SJCRH30 (cell line): ENCODE measurements around the gene MCF2L. TPM values are rescaled to one million over a fixed set of nuclear protein-coding genes. Genes with fewer than 3 reads are reported as not detected.
"Not testable (repeated sequence)": the region's sequence is repeated elsewhere in the genome, so short reads cannot be mapped to it uniquely, and the experiment has no call there.

Source experiments
- DNase-seq, 2 experiments: peaks; one replicate each; pipeline ENCODE4 v3.0.0-alpha.2; 2015 to 2020
- H3K27ac ChIP-seq: fragments of 250-450 bp; sonication (Bioruptor Pico); 2 replicates; pipeline ENCODE4 v1.5.1; 2020; ENCODE audit warnings: mild to moderate bottlenecking, moderate library complexity
- H3K27me3 ChIP-seq: fragments of 250-450 bp; sonication (Bioruptor Pico); 2 replicates; pipeline ENCODE4 v1.5.1; 2020; ENCODE audit warnings: mild to moderate bottlenecking, moderate library complexity
- H3K36me3 ChIP-seq: fragments of 250-450 bp; sonication (Bioruptor Pico); 2 replicates; pipeline ENCODE4 v1.5.1; 2020; ENCODE audit warnings: mild to moderate bottlenecking, moderate library complexity
- H3K4me1 ChIP-seq: fragments of 250-450 bp; sonication (Bioruptor Pico); 2 replicates; pipeline ENCODE4 v1.5.1; 2020; ENCODE audit warnings: mild to moderate bottlenecking, moderate library complexity
- H3K4me3 ChIP-seq: fragments of 250-450 bp; sonication (Bioruptor Pico); 2 replicates; pipeline ENCODE4 v1.5.1; 2020; ENCODE audit warnings: mild to moderate bottlenecking, moderate library complexity
- H3K9me3 ChIP-seq: fragments of 250-450 bp; sonication (Bioruptor Pico); replicated peaks from 2 replicates; pipeline ENCODE4 v1.5.1; 2020; ENCODE audit warnings: mild to moderate bottlenecking, moderate library complexity
- total RNA-seq: library from RNA; depleted of rRNA; stranded (reverse); fragments of >200 nt; shearing (Covaris generic); gene quantifications from 2 replicates; pipeline ENCODE4 v1.2.3, GENCODE V29; 2014

MCF2L gene
- total RNA-seq, 1 experiment from 2014 or later: 4.4 TPM

GRCh38 chr13:112934078-112934477 is 34.9 kb upstream of the MCF2L start:
- H3K4me3 ChIP-seq: no peak overlapping the region
- H3K27ac ChIP-seq: no peak overlapping the region
- peaks cover 18% of the 10 kb centered on the region for H3K4me1 ChIP-seq
- H3K27me3 ChIP-seq: no peaks in the 10 kb centered on the region
- no peak for DNase-seq
- H3K9me3 ChIP-seq: no peaks in the 10 kb centered on the region
- H3K36me3 ChIP-seq: no peaks in the 10 kb centered on the region

DNA sequence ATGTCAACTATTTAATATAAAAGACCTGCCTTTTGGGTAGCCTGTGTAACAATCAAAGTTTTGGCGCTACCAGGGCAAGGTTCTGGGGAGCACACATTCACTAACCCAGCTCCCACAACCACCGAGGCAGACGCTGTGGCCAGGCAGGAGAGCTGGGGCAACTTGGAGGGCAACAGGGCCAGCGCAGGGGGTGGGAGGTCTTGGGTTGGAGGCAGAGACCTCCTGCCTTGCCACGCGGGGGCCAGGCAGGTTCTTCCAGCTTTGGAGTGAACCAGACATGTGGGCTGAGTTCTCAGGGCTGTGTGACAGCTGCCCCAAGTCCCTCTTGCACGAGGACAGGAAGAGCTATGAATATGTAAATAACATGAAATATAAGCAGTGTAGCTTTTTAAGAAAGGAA is 30.3 kb upstream of the MCF2L start:
- Histone ChIP-seq H3K4me1 (peaks cover 6% of the 10 kb centered on the region), H3K27me3 (no peaks in the 10 kb centered on the region), H3K9me3 (no peaks in the 10 kb centered on the region), H3K4me3 (no peak overlapping the region), H3K27ac (no peak overlapping the region), H3K36me3 (no peaks in the 10 kb centered on the region)
- DNase-seq: no peak

DNA sequence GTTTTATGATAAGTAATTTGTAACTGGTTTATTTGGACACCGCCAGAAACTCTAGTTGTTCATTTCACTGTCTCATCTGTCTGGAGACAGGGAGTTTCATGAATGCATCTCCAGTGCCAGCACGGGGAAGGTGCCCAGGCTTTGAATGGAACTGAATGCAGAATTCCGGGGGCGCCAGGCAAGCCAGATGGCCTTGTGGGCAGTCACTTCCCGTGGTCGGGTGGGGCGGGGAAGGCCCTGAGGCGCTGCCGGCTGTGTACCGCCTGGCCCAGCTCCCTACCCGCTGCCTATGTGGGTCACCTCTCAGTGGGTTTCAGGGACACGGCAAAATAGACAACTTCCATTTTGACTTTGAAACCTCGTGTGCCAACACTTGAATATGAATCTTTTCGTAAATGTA is 28.8 kb upstream of the MCF2L start:
- Histone ChIP-seq H3K4me1 (peaks cover 6% of the 10 kb centered on the region), H3K9me3 (no peaks in the 10 kb centered on the region), H3K36me3 (no peaks in the 10 kb centered on the region), H3K27ac (no peak overlapping the region), H3K27me3 (no peaks in the 10 kb centered on the region), H3K4me3 (no peak overlapping the region)
- DNase-seq: peak in 1 of 2 experiments; percentile 47

- H3K27ac ChIP-seq: no peak overlapping the region
- no peaks in the 10 kb centered on the region for H3K27me3 ChIP-seq
- H3K4me1 ChIP-seq: peaks cover 6% of the 10 kb centered on the region
These were observed 27.7 kb upstream of the MCF2L start for GRCh38 chr13:112941349-112941748.

DNA sequence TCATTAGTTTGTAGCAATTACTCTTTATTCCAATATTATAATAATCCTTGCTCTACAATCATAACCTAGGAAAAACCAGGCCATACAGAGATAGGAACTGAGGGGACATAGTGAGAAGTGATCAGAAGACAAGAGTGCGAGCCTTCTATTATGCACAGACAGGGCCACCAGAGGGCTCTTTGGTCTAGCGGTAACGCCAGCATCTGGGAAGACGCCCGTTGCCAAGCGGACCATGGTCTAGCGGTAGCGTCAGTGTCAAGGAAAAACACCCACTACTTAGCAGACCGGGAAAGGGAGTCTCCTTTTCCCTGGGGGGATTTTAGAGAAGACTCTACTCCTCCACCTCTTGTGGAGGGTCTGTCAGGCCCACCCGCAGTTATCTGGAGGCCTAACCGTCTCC is 27.2 kb upstream of the MCF2L start:
- H3K27ac ChIP-seq, H3K9me3 ChIP-seq, DNase-seq, H3K36me3 ChIP-seq, H3K27me3 ChIP-seq, H3K4me3 ChIP-seq, H3K4me1 ChIP-seq: not testable (repeated sequence)

More at GRCh38 chr13:112941349-112941748, 27.7 kb upstream of the MCF2L start:
- Histone ChIP-seq H3K36me3 (no peaks in the 10 kb centered on the region), H3K9me3 (no peaks in the 10 kb centered on the region), H3K4me3 (no peak overlapping the region)
- no peak for DNase-seq

GRCh38 chr13:112942689-112943308 is 26.2 kb upstream of the MCF2L start:
- Histone ChIP-seq H3K4me1 (peaks cover 6% of the 10 kb centered on the region), H3K9me3 (no peaks in the 10 kb centered on the region), H3K4me3 (peak overlapping the region; percentile 58), H3K27me3 (no peaks in the 10 kb centered on the region), H3K36me3 (no peaks in the 10 kb centered on the region), H3K27ac (no peak overlapping the region)
- peak; percentile 95 for DNase-seq

- no peak overlapping the region for H3K27ac ChIP-seq
- H3K4me1 ChIP-seq: peaks cover 6% of the 10 kb centered on the region
- peak; percentile 54 to 65 for DNase-seq
- peak overlapping the region; percentile 58 for H3K4me3 ChIP-seq
- H3K36me3 ChIP-seq: no peaks in the 10 kb centered on the region
- H3K9me3 ChIP-seq: no peaks in the 10 kb centered on the region
- no peaks in the 10 kb centered on the region for H3K27me3 ChIP-seq
These were observed 25.5 kb upstream of the MCF2L start for GRCh38 chr13:112943309-112944125.

DNA sequence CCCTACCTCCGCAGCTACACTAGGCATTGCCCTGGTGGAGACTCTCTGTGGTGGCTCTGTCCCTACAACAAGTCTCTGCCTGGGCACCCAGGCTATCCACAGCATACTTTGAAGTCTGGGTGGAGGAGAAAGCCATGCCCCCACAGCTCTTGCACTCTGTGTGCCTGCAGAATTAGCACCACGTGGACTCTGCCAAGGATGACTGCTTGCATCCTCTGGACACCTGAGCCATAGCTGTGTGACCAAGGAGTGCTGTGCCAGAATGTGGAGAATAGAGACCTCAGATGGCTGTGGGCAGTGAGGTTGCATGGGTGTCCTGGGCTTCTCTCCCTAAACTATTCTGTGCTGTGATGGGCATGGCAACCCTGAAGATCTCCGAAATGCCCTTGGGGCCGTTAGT is 21.2 kb upstream of the MCF2L start:
- H3K27me3 ChIP-seq: no peaks in the 10 kb centered on the region
- no peak overlapping the region for H3K4me3 ChIP-seq
- no peaks in the 10 kb centered on the region for H3K4me1 ChIP-seq
- no peak overlapping the region for H3K27ac ChIP-seq
- no peaks in the 10 kb centered on the region for H3K36me3 ChIP-seq
- DNase-seq: no peak
- no peaks in the 10 kb centered on the region for H3K9me3 ChIP-seq

- Histone ChIP-seq H3K4me1 (no peaks in the 10 kb centered on the region), H3K27ac (no peak overlapping the region), H3K4me3 (no peak overlapping the region), H3K9me3 (no peaks in the 10 kb centered on the region), H3K27me3 (no peaks in the 10 kb centered on the region), H3K36me3 (no peaks in the 10 kb centered on the region)
- no peak for DNase-seq
These were observed 17.2 kb upstream of the MCF2L start for GRCh38 chr13:112951674-112952371.

- no peak for DNase-seq
- Histone ChIP-seq H3K27ac (no peak overlapping the region), H3K4me1 (peaks cover 8% of the 10 kb centered on the region), H3K4me3 (no peak overlapping the region), H3K36me3 (no peaks in the 10 kb centered on the region), H3K27me3 (no peaks in the 10 kb centered on the region), H3K9me3 (no peaks in the 10 kb centered on the region)
These were observed 16.1 kb upstream of the MCF2L start for GRCh38 chr13:112952759-112953551.

DNA sequence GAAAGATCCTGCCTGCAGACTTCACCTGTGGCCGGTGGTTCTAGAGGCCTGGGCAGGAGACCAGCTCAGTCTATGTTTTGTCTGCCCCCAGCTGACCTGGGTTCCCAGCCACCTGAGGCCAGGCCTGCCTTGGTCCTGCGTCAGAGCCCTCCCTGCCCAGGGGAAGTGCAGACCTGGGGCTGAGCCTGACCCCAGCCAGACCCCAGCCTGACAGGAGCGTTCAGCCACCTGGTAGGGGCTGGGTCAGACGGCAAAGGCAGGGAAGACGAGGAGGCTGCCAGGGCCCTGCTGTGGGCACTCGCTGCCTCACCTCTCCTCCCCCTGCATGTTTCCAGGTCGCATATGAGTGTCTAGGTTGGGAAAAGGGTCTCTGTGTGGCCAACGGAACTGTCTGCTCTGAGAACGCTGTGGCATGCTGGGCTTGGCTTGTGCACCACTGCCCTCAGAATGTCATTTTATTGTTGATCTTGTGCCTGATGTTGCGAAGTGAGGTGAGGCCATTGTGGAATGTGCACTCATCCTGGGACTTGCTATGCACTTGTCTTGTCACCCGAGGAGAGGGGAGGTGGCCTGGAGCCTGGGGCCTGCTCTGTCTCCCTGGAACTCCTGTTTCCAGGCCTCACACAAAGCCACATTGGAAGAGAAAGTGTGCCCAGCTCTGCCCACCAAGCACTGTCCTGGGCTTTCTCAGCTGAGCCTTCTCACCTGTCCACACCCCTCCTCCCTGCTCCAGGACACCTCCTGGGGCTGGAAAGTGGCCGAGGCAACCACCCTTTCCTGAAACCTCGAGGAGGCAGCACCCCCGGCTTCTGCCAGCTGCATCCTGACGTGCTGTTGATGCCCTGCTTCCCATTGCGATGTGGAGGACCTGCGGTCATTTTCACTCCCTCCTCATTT is 15.2 kb upstream of the MCF2L start:
- H3K4me1 ChIP-seq: peaks cover 17% of the 10 kb centered on the region
- no peak for DNase-seq
- no peaks in the 10 kb centered on the region for H3K9me3 ChIP-seq
- H3K27ac ChIP-seq: no peak overlapping the region
- H3K36me3 ChIP-seq: no peaks in the 10 kb centered on the region
- no peaks in the 10 kb centered on the region for H3K27me3 ChIP-seq
- no peak overlapping the region for H3K4me3 ChIP-seq

DNA sequence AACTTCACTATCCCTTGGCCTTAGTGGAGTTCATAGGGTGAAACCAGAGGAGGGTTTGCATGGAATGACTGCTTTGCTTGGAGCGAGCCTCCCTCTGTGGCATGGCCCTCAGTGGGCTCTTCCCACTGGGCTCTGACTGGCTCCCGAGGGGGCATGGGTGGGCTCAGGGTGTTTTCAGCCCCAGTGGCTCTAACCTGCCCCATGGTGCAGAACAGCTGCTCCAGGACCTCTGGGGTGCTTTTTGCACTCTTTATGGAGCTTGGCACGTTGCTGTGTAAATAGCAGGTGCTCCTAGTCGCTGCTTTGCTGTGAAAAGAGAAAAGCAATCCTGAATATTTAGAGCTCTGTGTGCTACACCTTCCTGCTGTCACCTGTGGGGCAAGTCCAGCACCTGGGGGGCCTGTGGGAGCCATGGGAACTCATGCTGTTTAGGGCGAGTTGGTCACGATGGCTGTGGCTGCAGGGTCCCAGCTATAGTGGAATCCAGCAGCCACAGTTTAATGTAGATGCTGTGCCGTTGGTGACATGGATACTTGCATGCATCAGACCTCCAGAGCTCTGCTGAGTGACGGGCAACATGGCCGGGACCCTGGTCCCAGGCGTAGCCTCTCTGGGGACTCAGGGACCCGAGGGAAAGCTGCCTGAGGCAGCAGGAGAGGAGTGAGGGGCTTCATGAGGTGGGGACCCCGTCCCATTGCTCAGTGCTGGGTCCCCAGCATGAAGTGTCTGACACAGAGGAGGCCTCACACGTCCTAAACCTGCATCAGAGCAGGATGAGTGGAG is 14.3 kb upstream of the MCF2L start:
- no peak overlapping the region for H3K27ac ChIP-seq
- H3K4me1 ChIP-seq: peaks cover 25% of the 10 kb centered on the region
- H3K4me3 ChIP-seq: no peak overlapping the region
- H3K27me3 ChIP-seq: no peaks in the 10 kb centered on the region
- DNase-seq: no peak
- no peaks in the 10 kb centered on the region for H3K9me3 ChIP-seq
- H3K36me3 ChIP-seq: no peaks in the 10 kb centered on the region

DNA sequence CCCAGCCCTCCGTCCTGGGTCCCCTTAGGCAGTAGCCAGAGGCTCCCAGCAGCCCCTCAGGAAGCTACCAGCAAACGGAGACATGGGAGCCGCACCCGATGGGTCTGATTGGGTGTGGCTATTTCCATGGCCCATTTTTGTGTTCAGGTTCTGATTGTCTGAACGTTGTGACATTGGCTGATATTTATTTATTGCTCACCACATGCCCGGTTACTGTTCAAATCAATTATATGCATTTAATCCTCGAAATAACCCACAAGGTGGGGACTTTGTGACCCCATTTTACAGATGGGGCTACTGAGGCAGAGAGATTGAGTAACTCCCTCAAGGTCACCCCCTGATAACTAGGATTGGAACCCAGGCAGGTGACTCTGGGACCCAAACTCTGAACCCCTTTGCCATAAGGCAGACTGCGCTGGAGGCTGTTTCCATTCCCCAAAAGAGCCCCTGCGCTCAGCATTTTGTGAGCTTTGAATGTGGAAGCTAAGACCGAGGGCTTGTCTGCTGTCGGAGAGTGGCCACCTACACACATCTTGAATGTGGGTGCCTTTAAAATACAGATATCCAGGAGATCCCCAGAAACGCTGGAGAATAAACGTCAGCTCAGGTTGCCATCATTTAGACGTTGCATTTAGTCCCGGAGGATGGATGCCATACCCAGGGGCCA is 13.6 kb upstream of the MCF2L start:
- Histone ChIP-seq H3K36me3 (no peaks in the 10 kb centered on the region), H3K4me1 (peaks cover 29% of the 10 kb centered on the region), H3K27ac (no peak overlapping the region), H3K4me3 (no peak overlapping the region), H3K9me3 (no peaks in the 10 kb centered on the region), H3K27me3 (no peaks in the 10 kb centered on the region)
- DNase-seq: no peak
